GM23338 (cell line): ENCODE measurements around the gene MXRA7. TPM values are rescaled to one million over a fixed set of nuclear protein-coding genes. Genes with fewer than 3 reads are reported as not detected.

Experiments
- ATAC-seq: fragments of 200-7000 bp; cut with Tn5 transposase; 3 replicates; pipeline ENCODE4 v1.9.1; 2020
- DNase-seq: peaks from one replicate; pipeline ENCODE4 v3.0.0-alpha.2; 2015; ENCODE audit warnings: low spot score
- H2AFZ ChIP-seq: fragments of 200-600 bp; sonication (generic); 2 replicates; pipeline ENCODE4 v1.8.0; 2016; ENCODE audit warnings: antibody characterized with exemption, mild to moderate bottlenecking, moderate library complexity
- H3F3A ChIP-seq: fragments of 200-600 bp; sonication (generic); replicated peaks from 2 replicates; pipeline ENCODE4 v1.8.0; 2017; ENCODE audit warnings: antibody characterized with exemption, mixed run types, low read depth
- H3K27ac ChIP-seq: fragments of 200-600 bp; sonication (generic); 2 replicates; pipeline ENCODE4 v1.6.1; 2016; ENCODE audit warnings: low read depth
- H3K27me3 ChIP-seq: fragments of 200-600 bp; sonication (generic); 2 replicates; pipeline ENCODE4 v1.8.0; 2016; ENCODE audit warnings: mild to moderate bottlenecking, mixed run types, moderate library complexity; ENCODE audit not compliant: insufficient read depth
- H3K36me3 ChIP-seq: fragments of 200-600 bp; sonication (generic); 2 replicates; pipeline ENCODE4 v1.8.0; 2016; ENCODE audit warnings: mild to moderate bottlenecking; ENCODE audit not compliant: insufficient read depth
- H3K4me1 ChIP-seq: fragments of 200-600 bp; sonication (generic); 2 replicates; pipeline ENCODE4 v1.8.0; 2016; ENCODE audit warnings: mild to moderate bottlenecking, moderate library complexity; ENCODE audit not compliant: insufficient read depth
- H3K4me2 ChIP-seq: fragments of 200-600 bp; sonication (generic); 2 replicates; pipeline ENCODE4 v1.7.1; 2017; ENCODE audit warnings: mixed run types
- H3K4me3 ChIP-seq: fragments of 200-600 bp; sonication (generic); 2 replicates; pipeline ENCODE4 v1.6.1; 2016; ENCODE audit warnings: mixed run types
- H3K79me2 ChIP-seq: fragments of 200-600 bp; sonication (generic); replicated peaks from 2 replicates; pipeline ENCODE4 v1.8.0; 2017; ENCODE audit warnings: mild to moderate bottlenecking; ENCODE audit not compliant: insufficient read depth
- H3K9me2 ChIP-seq: fragments of 200-600 bp; sonication (generic); 2 replicates; pipeline ENCODE4 v1.8.0; 2017; ENCODE audit not compliant: insufficient read depth
- H4K20me1 ChIP-seq: fragments of 200-600 bp; sonication (generic); replicated peaks from 2 replicates; pipeline ENCODE4 v1.8.0; 2017; ENCODE audit warnings: mild to moderate bottlenecking; ENCODE audit not compliant: insufficient read depth
- H3K27ac Mint-ChIP-seq: 2 replicates; pipeline ENCODE4 v1.8.0; 2020; ENCODE audit warnings: inconsistent platforms, mild to moderate bottlenecking, moderate library complexity, mixed read lengths
- H3K27me3 Mint-ChIP-seq: 3 replicates; pipeline ENCODE4 v1.8.0; 2022; ENCODE audit warnings: low read depth, mild to moderate bottlenecking, moderate library complexity, mixed read lengths, inconsistent platforms; ENCODE audit not compliant: insufficient read depth, poor library complexity
- H3K36me3 Mint-ChIP-seq: 3 replicates; pipeline ENCODE4 v1.8.0; 2021; ENCODE audit warnings: low read depth, mild to moderate bottlenecking, inconsistent platforms, moderate library complexity, mixed read lengths
- H3K4me1 Mint-ChIP-seq: 3 replicates; pipeline ENCODE4 v1.8.0; 2020; ENCODE audit warnings: mild to moderate bottlenecking, inconsistent platforms, mixed read lengths
- H3K4me3 Mint-ChIP-seq: 3 replicates; pipeline ENCODE4 v1.8.0; 2021; ENCODE audit warnings: moderate library complexity, mild to moderate bottlenecking, inconsistent platforms, mixed read lengths
- H3K9me3 Mint-ChIP-seq: 3 replicates; pipeline ENCODE4 v1.8.0; 2020; ENCODE audit warnings: moderate library complexity, mild to moderate bottlenecking, inconsistent platforms, mixed read lengths
- CREB1 ChIP-seq: fragments of 250-450 bp; sonication (Bioruptor Pico); IDR thresholded peaks from 2 replicates; pipeline ENCODE4 v1.5.0; 2020; ENCODE audit warnings: low read depth, mild to moderate bottlenecking, moderate library complexity
- CTCF ChIP-seq, 2 experiments: fragments of 200-600 bp in 1 of 2; sonication (generic) in 1 of 2; conservative IDR thresholded peaks; 2 replicates each; pipeline versions ENCODE4 v1.5.1 to v1.6.1; 2016 to 2017; ENCODE audit warnings: antibody characterized with exemption in 2 of 2, low read depth in 2 of 2, mild to moderate bottlenecking in 2 of 2, moderate library complexity in 1 of 2
- ETS1 ChIP-seq: IDR thresholded peaks from 2 replicates; pipeline ENCODE4 v1.6.1; 2016; ENCODE audit warnings: antibody characterized with exemption
- EZH2phosphoT487 ChIP-seq: fragments of 200-600 bp; sonication (generic); IDR thresholded peaks from one replicate; pipeline ENCODE4 v1.8.1; 2018; ENCODE audit warnings: antibody characterized with exemption; ENCODE audit not compliant: unreplicated experiment
- JUNB ChIP-seq: IDR thresholded peaks from one replicate; pipeline ENCODE4 v1.6.1; 2016; ENCODE audit warnings: antibody characterized with exemption; ENCODE audit not compliant: unreplicated experiment
- NANOG ChIP-seq: IDR thresholded peaks from 2 replicates; pipeline ENCODE4 v1.6.1; 2016; ENCODE audit warnings: antibody characterized with exemption, borderline replicate concordance
- REST ChIP-seq: IDR thresholded peaks from one replicate; pipeline ENCODE4 v1.6.1; 2018; ENCODE audit warnings: antibody characterized with exemption; ENCODE audit not compliant: unreplicated experiment
- STAT1 ChIP-seq: IDR thresholded peaks from one replicate; pipeline ENCODE4 v1.6.1; 2016; ENCODE audit warnings: antibody characterized with exemption; ENCODE audit not compliant: unreplicated experiment
- ZNF331 ChIP-seq: fragments of 250-450 bp; sonication (Bioruptor Pico); IDR thresholded peaks from 2 replicates; pipeline ENCODE4 v1.5.0; 2020; ENCODE audit warnings: low read depth, mild to moderate bottlenecking, moderate library complexity
- ZNF462 ChIP-seq: fragments of 250-450 bp; sonication (Bioruptor Pico); IDR thresholded peaks from 2 replicates; pipeline ENCODE4 v1.5.0; 2020; ENCODE audit warnings: mild to moderate bottlenecking, moderate library complexity
- polyA plus RNA-seq: library from polyadenylated mRNA; unstranded; fragments of >200 nt; fragmentation: Nextera tagmentation; extraction: Ambion mirVana; gene quantifications from 2 replicates; pipeline ENCODE4 v1.2.1, GENCODE V29; 2016
- total RNA-seq: library from RNA; depleted of rRNA; stranded (reverse); fragments of >200 nt; shearing (Covaris generic); gene quantifications from 2 replicates; pipeline ENCODE4 v1.2.3, GENCODE V29; 2014

Gene MXRA7
- total and polyA plus RNA-seq, 2 experiments from 2014 or later, result 12.1 to 46.6 TPM

GRCh38 chr17:76670020-76670717 lies 40.6 kb downstream of the MXRA7 start (continued):
- TF ChIP-seq ZNF462, result no peak
- TF ChIP-seq JUNB, result no peak
- TF ChIP-seq EZH2phosphoT487, result no peak
- TF ChIP-seq ZNF331 (CRISPR knock-in tag), result no peak
- no peak for TF ChIP-seq NANOG
- TF ChIP-seq ETS1, result no peak
- no peak for TF ChIP-seq STAT1

GRCh38 chr17:76667786-76668453 lies 42.8 kb downstream of the MXRA7 start:
- Mint-ChIP-seq H3K4me1 (peaks cover 17% of the 10 kb centered on the region), H3K27ac (no peak overlapping the region), H3K36me3 (no peaks in the 10 kb centered on the region), H3K4me3 (no peak overlapping the region), H3K27me3 (peaks cover 14% of the 10 kb centered on the region), H3K9me3 (no peaks in the 10 kb centered on the region)
- H3K27ac ChIP-seq, result no peak overlapping the region
- 0 out of 2 replicates have a peak, but pooled peaks cover 12% of the 10 kb centered on the region for H3F3A ChIP-seq
- H3K9me2 ChIP-seq, result no peaks in the 10 kb centered on the region
- no peaks in the 10 kb centered on the region for H3K36me3 ChIP-seq
- no peak for ATAC-seq
- DNase-seq, result no peak
- H3K4me1 ChIP-seq, result peaks cover 14% of the 10 kb centered on the region
- H3K4me3 ChIP-seq, result no peak overlapping the region
- peak overlapping the region; percentile 7; the same call in 1 of the 2 replicates for H2AFZ ChIP-seq
- H3K79me2 ChIP-seq, result no peaks in the 10 kb centered on the region
- H4K20me1 ChIP-seq, result no peaks in the 10 kb centered on the region
- H3K27me3 ChIP-seq, result no peaks in the 10 kb centered on the region
- no peak overlapping the region for H3K4me2 ChIP-seq
- no peak for TF ChIP-seq REST
- TF ChIP-seq CTCF (conservative IDR thresholded peaks at IDR 0.05; ENCODE audit: low read depth in 2 of 2), result no peak
- no peak for TF ChIP-seq JUNB
- TF ChIP-seq CREB1 (CRISPR knock-in tag), result no peak
